Activated T-cell treated with anti-CD3 and anti-CD28 coated beads, Interleukin-2, amount 50 U/mL, for 72 hours (primary cell): ENCODE results near the gene SINHCAF. TPM values are rescaled to one million over a fixed set of nuclear protein-coding genes. Genes with fewer than 3 reads are reported as not detected.
"Not testable (repeated sequence)": the region's sequence is repeated elsewhere in the genome, so short reads cannot be mapped to it uniquely, and the experiment has no call there.

Source experiments
- ATAC-seq, 2 donors: fragments of 150-1000 bp; cut with Tn5 transposase; replicated peaks in 1 of 2; 2 replicates each; pipeline ENCODE4 v1.10.0; 2021; ENCODE audit warnings: moderate library complexity in 2 of 2, mild to moderate bottlenecking in 1 of 2
- DNase-seq, 2 donors: peaks; one replicate each; pipeline ENCODE4 v3.0.0; 2021 to 2022; ENCODE audit warnings: mixed read lengths in 1 of 2
- H3K27ac Mint-ChIP-seq: one replicate; pipeline ENCODE4 v1.8.0; 2022; ENCODE audit warnings: mild to moderate bottlenecking, moderate library complexity, mixed read lengths
- H3K27me3 Mint-ChIP-seq: one replicate; pipeline ENCODE4 v1.8.0; 2022; ENCODE audit warnings: low read depth, mixed read lengths
- H3K36me3 Mint-ChIP-seq, 2 donors: one replicate each; pipeline ENCODE4 v1.8.0; 2022; ENCODE audit warnings: mixed read lengths in 2 of 2, mild to moderate bottlenecking in 1 of 2; ENCODE audit not compliant: insufficient read depth in 2 of 2
- H3K4me1 Mint-ChIP-seq: one replicate; pipeline ENCODE4 v1.8.0; 2022; ENCODE audit warnings: low read depth, mixed read lengths
- H3K4me3 Mint-ChIP-seq, 2 donors: one replicate each; pipeline ENCODE4 v1.8.0; 2022; ENCODE audit warnings: mild to moderate bottlenecking in 2 of 2, mixed read lengths in 2 of 2, moderate library complexity in 2 of 2
- H3K9me3 Mint-ChIP-seq, 2 donors: one replicate each; pipeline ENCODE4 v1.8.0; 2022; ENCODE audit warnings: mixed read lengths in 2 of 2
- total RNA-seq, 2 donors: library from RNA; stranded (reverse); gene quantifications; one replicate each; pipeline ENCODE4 v1.2.3, GENCODE V29; 2022

The SINHCAF gene
- total RNA-seq, 2 donors from 2014 or later: 189 to 216 TPM

GRCh38 chr12:31260840-31261239 is 65.1 kb downstream of the SINHCAF start:
- H3K27me3 Mint-ChIP-seq: no peaks in the 10 kb centered on the region
- H3K9me3 Mint-ChIP-seq: no peaks in the 10 kb centered on the region
- H3K36me3 Mint-ChIP-seq: no peaks in the 10 kb centered on the region
- no peak for DNase-seq
- no peaks in the 10 kb centered on the region for H3K4me1 Mint-ChIP-seq
- no peak for ATAC-seq
- H3K27ac Mint-ChIP-seq: no peak overlapping the region
- no peak overlapping the region for H3K4me3 Mint-ChIP-seq

GRCh38 chr12:31259136-31259886 is 66.6 kb downstream of the SINHCAF start:
- Mint-ChIP-seq H3K4me3 (no peak overlapping the region), H3K36me3 (no peaks in the 10 kb centered on the region), H3K4me1 (no peaks in the 10 kb centered on the region), H3K27ac (no peak overlapping the region), H3K9me3 (no peaks in the 10 kb centered on the region), H3K27me3 (no peaks in the 10 kb centered on the region)
- ATAC-seq (no peak), DNase-seq (no peak)

- Mint-ChIP-seq H3K4me3 (no peak overlapping the region), H3K36me3 (no peaks in the 10 kb centered on the region), H3K9me3 (no peaks in the 10 kb centered on the region), H3K27ac (no peak overlapping the region), H3K4me1 (no peaks in the 10 kb centered on the region), H3K27me3 (no peaks in the 10 kb centered on the region)
- ATAC-seq (no peak), DNase-seq (no peak)
These were observed 68.2 kb downstream of the SINHCAF start for GRCh38 chr12:31257784-31258183.

- H3K27me3 Mint-ChIP-seq, H3K9me3 Mint-ChIP-seq, H3K4me1 Mint-ChIP-seq, ATAC-seq, DNase-seq, H3K36me3 Mint-ChIP-seq, H3K27ac Mint-ChIP-seq: not testable (repeated sequence)
- H3K4me3 Mint-ChIP-seq: peak overlapping the region; percentile 74 to 79
These were observed 74.0 kb downstream of the SINHCAF start for GRCh38 chr12:31251707-31252611.

GRCh38 chr12:31250179-31250578 is 75.8 kb downstream of the SINHCAF start:
- Mint-ChIP-seq H3K36me3 (no peaks in the 10 kb centered on the region), H3K4me1 (no peaks in the 10 kb centered on the region), H3K9me3 (no peaks in the 10 kb centered on the region), H3K4me3 (no peak overlapping the region), H3K27ac (no peak overlapping the region), H3K27me3 (no peaks in the 10 kb centered on the region)
- no peak for ATAC-seq
- DNase-seq: no peak

GRCh38 chr12:31249356-31249755 is 76.6 kb downstream of the SINHCAF start:
- ATAC-seq: no peak
- H3K27ac Mint-ChIP-seq: no peak overlapping the region
- H3K36me3 Mint-ChIP-seq: no peaks in the 10 kb centered on the region
- H3K27me3 Mint-ChIP-seq: no peaks in the 10 kb centered on the region
- H3K4me1 Mint-ChIP-seq: no peaks in the 10 kb centered on the region
- H3K4me3 Mint-ChIP-seq: no peak overlapping the region
- H3K9me3 Mint-ChIP-seq: no peaks in the 10 kb centered on the region
- no peak for DNase-seq

GRCh38 chr12:31248815-31249214 is 77.1 kb downstream of the SINHCAF start:
- Mint-ChIP-seq H3K9me3 (no peaks in the 10 kb centered on the region), H3K4me3 (no peak overlapping the region), H3K36me3 (no peaks in the 10 kb centered on the region), H3K4me1 (no peaks in the 10 kb centered on the region), H3K27ac (no peak overlapping the region), H3K27me3 (no peaks in the 10 kb centered on the region)
- ATAC-seq (no peak), DNase-seq (no peak)

- DNase-seq: no peak
- no peak for ATAC-seq
- Mint-ChIP-seq H3K9me3 (no peaks in the 10 kb centered on the region), H3K4me3 (no peak overlapping the region), H3K27me3 (no peaks in the 10 kb centered on the region), H3K27ac (no peak overlapping the region), H3K4me1 (no peaks in the 10 kb centered on the region), H3K36me3 (no peaks in the 10 kb centered on the region)
These were observed 77.6 kb downstream of the SINHCAF start for GRCh38 chr12:31248337-31248736.

GRCh38 chr12:31246470-31246850 is 79.5 kb downstream of the SINHCAF start:
- Mint-ChIP-seq H3K27ac (no peak overlapping the region), H3K27me3 (no peaks in the 10 kb centered on the region), H3K36me3 (no peaks in the 10 kb centered on the region), H3K4me3 (no peak overlapping the region), H3K9me3 (no peaks in the 10 kb centered on the region), H3K4me1 (no peaks in the 10 kb centered on the region)
- DNase-seq (no peak), ATAC-seq (no peak)

- Mint-ChIP-seq H3K27ac (no peak overlapping the region), H3K36me3 (no peaks in the 10 kb centered on the region), H3K9me3 (no peaks in the 10 kb centered on the region), H3K4me3 (no peak overlapping the region), H3K4me1 (no peaks in the 10 kb centered on the region), H3K27me3 (peaks cover 3% of the 10 kb centered on the region)
- no peak for ATAC-seq
- DNase-seq: no peak
These were observed 80.0 kb downstream of the SINHCAF start for GRCh38 chr12:31245822-31246469.

- not testable (repeated sequence) for H3K4me1 Mint-ChIP-seq, H3K36me3 Mint-ChIP-seq, H3K27ac Mint-ChIP-seq, ATAC-seq, DNase-seq, H3K4me3 Mint-ChIP-seq, H3K9me3 Mint-ChIP-seq
- peaks cover 17% of the 10 kb centered on the region for H3K27me3 Mint-ChIP-seq
These were observed 83.5 kb downstream of the SINHCAF start for GRCh38 chr12:31242418-31242817.

GRCh38 chr12:31238764-31239387 is 87.1 kb downstream of the SINHCAF start:
- peak; percentile 73 for DNase-seq
- peak; percentile 79 to 81 for ATAC-seq
- Mint-ChIP-seq H3K4me1 (peaks cover 12% of the 10 kb centered on the region), H3K27ac (no peak overlapping the region), H3K36me3 (no peaks in the 10 kb centered on the region), H3K9me3 (no peaks in the 10 kb centered on the region), H3K4me3 (peak overlapping the region in 1 of 2 donors; percentile 66), H3K27me3 (peaks cover 38% of the 10 kb centered on the region)

- not testable (repeated sequence) for ATAC-seq, H3K9me3 Mint-ChIP-seq, DNase-seq, H3K36me3 Mint-ChIP-seq, H3K4me3 Mint-ChIP-seq, H3K27ac Mint-ChIP-seq
- H3K27me3 Mint-ChIP-seq: peaks cover 38% of the 10 kb centered on the region
- H3K4me1 Mint-ChIP-seq: peaks cover 12% of the 10 kb centered on the region
These were observed 87.6 kb downstream of the SINHCAF start for GRCh38 chr12:31238333-31238732.
